ENCODE measurements around the gene KLHDC7B. TPM values are rescaled to one million over a fixed set of nuclear protein-coding genes. Genes with fewer than 3 reads are reported as not detected.

Gene KLHDC7B
- total and polyA plus RNA-seq, 2 of the 13 experiments (the other 11 are each of a cell fraction or from before 2014, with no cell fraction given), result 0.11 TPM; not detected in 1

DNA sequence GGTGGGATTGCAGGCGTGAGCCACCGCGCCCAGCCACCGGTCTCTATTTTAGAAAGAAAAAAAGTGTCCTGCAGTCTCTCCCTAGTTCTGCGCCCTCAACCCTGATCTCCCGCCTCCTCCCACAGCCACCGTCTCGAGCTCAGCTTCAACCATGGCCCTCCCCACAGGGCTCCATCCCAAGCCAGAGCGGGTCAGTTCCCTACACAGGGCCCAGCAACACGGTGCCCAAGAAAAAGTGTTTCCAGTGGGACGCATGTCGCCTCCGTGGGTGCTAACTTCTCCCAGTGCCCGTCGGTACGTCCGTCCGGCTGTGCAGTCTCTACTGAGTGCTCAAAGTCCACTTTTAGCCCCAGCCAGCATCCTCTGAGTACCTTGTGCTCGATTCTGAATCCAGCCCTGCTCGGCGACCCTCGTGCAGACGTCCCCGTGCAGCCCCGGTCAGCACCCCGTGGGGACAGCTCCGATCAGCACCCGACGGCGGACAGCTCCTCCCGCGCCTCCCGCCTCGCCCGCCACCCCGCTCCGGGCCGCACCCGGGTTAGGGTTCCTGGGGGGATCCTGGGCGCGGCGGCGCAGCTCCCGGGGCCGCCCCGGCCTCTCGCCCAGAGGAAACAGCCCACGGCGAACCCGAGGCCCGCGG is 54.2 kb downstream of the KLHDC7B start (continued):
- TF ChIP-seq SALL1 (CRISPR knock-in tag; IDR thresholded peaks at IDR 0.05), result peak; percentile 99
- TF ChIP-seq ZNF496 (CRISPR knock-in tag; IDR thresholded peaks at IDR 0.05; ENCODE audit: insufficient replicate concordance), result peak; percentile 67
- TF ChIP-seq REPIN1 (CRISPR knock-in tag; IDR thresholded peaks at IDR 0.05; ENCODE audit: borderline replicate concordance, low read depth), result peak; percentile 77; the same call in 1 of the 2 replicates
- TF ChIP-seq GFI1 (CRISPR knock-in tag; IDR thresholded peaks at IDR 0.05; ENCODE audit: borderline replicate concordance), result peak; percentile 79
- peak; percentile 99 for TF ChIP-seq MIER2 (CRISPR knock-in tag; IDR thresholded peaks at IDR 0.05)
- TF ChIP-seq RAD21 (CRISPR knock-in tag; IDR thresholded peaks at IDR 0.05), result peak; percentile 32; the same call in 1 of the 2 replicates
- peak; percentile 99 for TF ChIP-seq FOXO4 (CRISPR knock-in tag; conservative IDR thresholded peaks at IDR 0.05)
- TF ChIP-seq ZFP41 (CRISPR knock-in tag; IDR thresholded peaks at IDR 0.05; ENCODE audit: borderline replicate concordance), result peak; percentile 98
- TF ChIP-seq, protein P1, sequence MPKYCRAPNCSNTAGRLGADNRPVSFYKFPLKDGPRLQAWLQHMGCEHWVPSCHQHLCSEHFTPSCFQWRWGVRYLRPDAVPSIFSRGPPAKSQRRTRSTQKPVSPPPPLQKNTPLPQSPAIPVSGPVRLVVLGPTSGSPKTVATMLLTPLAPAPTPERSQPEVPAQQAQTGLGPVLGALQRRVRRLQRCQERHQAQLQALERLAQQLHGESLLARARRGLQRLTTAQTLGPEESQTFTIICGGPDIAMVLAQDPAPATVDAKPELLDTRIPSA (CRISPR knock-in tag; IDR thresholded peaks at IDR 0.05; ENCODE audit: borderline replicate concordance), result peak; percentile 92
- peak; percentile 99 for TF ChIP-seq STAT5B (CRISPR knock-in tag; IDR thresholded peaks at IDR 0.05)
- peak; percentile 94 for TF ChIP-seq ZBTB38 (CRISPR knock-in tag; IDR thresholded peaks at IDR 0.05)
- TF ChIP-seq CEBPB (IDR thresholded peaks at IDR 0.05; ENCODE audit: borderline replicate concordance, low read depth, low read length), result no peak
- peak; percentile 98 for TF ChIP-seq ZNF678 (CRISPR knock-in tag; IDR thresholded peaks at IDR 0.05)
- TF ChIP-seq ZNF20 (CRISPR knock-in tag; IDR thresholded peaks at IDR 0.05), result 0 out of 2 replicates have a peak, but pooled peaks have one; percentile 89
- TF ChIP-seq ZNF501 (CRISPR knock-in tag; IDR thresholded peaks at IDR 0.05), result peak; percentile 80
- peak; percentile 100 for TF ChIP-seq ERF (CRISPR knock-in tag; IDR thresholded peaks at IDR 0.05)
- TF ChIP-seq RBM22 (optimal IDR thresholded peaks at IDR 0.05; ENCODE audit: low read length), result no peak
- TF ChIP-seq ZNF205 (CRISPR knock-in tag; IDR thresholded peaks at IDR 0.05), result peak; percentile 98
- peak; percentile 98 for TF ChIP-seq ZNF720 (CRISPR knock-in tag; IDR thresholded peaks at IDR 0.05)
- TF ChIP-seq CEBPG (CRISPR knock-in tag; IDR thresholded peaks at IDR 0.05), result 0 out of 2 replicates have a peak, but pooled peaks have one; percentile 18
- peak; percentile 98 for TF ChIP-seq ZNF564 (CRISPR knock-in tag; IDR thresholded peaks at IDR 0.05)
- TF ChIP-seq ZNF260 (CRISPR knock-in tag; IDR thresholded peaks at IDR 0.05; ENCODE audit: borderline replicate concordance, low read depth), result no peak
- peak; percentile 92 for TF ChIP-seq KMT2B (CRISPR knock-in tag; IDR thresholded peaks at IDR 0.05)
- TF ChIP-seq ZNF468 (CRISPR knock-in tag; IDR thresholded peaks at IDR 0.05), result peak; percentile 98; the same call in 1 of the 2 replicates
- TF ChIP-seq, protein P2, sequence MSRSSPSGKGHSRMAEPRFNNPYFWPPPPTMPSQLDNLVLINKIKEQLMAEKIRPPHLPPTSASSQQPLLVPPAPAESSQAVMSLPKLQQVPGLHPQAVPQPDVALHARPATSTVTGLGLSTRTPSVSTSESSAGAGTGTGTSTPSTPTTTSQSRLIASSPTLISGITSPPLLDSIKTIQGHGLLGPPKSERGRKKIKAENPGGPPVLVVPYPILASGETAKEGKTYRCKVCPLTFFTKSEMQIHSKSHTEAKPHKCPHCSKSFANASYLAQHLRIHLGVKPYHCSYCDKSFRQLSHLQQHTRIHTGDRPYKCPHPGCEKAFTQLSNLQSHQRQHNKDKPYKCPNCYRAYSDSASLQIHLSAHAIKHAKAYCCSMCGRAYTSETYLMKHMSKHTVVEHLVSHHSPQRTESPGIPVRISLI (CRISPR knock-in tag; IDR thresholded peaks at IDR 0.05; ENCODE audit: borderline replicate concordance), result peak; percentile 54; the same call in 1 of the 2 replicates
- TF ChIP-seq, protein P3, sequence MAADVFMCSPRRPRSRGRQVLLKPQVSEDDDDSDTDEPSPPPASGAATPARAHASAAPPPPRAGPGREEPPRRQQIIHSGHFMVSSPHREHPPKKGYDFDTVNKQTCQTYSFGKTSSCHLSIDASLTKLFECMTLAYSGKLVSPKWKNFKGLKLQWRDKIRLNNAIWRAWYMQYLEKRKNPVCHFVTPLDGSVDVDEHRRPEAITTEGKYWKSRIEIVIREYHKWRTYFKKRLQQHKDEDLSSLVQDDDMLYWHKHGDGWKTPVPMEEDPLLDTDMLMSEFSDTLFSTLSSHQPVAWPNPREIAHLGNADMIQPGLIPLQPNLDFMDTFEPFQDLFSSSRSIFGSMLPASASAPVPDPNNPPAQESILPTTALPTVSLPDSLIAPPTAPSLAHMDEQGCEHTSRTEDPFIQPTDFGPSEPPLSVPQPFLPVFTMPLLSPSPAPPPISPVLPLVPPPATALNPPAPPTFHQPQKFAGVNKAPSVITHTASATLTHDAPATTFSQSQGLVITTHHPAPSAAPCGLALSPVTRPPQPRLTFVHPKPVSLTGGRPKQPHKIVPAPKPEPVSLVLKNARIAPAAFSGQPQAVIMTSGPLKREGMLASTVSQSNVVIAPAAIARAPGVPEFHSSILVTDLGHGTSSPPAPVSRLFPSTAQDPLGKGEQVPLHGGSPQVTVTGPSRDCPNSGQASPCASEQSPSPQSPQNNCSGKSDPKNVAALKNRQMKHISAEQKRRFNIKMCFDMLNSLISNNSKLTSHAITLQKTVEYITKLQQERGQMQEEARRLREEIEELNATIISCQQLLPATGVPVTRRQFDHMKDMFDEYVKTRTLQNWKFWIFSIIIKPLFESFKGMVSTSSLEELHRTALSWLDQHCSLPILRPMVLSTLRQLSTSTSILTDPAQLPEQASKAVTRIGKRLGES (CRISPR knock-in tag; IDR thresholded peaks at IDR 0.05; ENCODE audit: borderline replicate concordance), result peak; percentile 98
